ENCODE data around the gene PLSCR1.

DNA sequence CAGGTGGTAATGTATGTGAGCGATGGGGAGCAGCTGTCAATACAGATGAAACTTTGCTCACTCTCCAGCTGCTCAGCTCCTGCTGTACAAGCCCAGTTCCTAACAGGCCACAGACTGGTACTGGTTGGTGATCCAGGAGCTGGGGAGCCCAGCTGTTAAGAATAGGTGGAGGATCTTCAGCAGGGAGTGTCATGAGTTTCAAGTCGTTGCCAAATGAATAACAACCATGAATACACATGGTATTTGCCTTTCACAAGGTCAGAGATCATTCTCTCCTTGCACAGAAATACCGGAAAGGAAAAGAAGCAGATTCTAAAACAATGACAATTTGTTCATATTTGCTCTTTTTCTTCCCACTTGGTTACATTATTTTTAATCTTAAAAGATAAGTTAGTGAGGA, 5.1 kb downstream of the PLSCR1 start:
- TF ChIP-seq GATA2 (CRISPR knock-in tag; IDR thresholded peaks at IDR 0.05), result no peak
- TF ChIP-seq NCOA4 (IDR thresholded peaks at IDR 0.05; ENCODE audit: partially characterized antibody), result no peak
- TF ChIP-seq, protein P1, sequence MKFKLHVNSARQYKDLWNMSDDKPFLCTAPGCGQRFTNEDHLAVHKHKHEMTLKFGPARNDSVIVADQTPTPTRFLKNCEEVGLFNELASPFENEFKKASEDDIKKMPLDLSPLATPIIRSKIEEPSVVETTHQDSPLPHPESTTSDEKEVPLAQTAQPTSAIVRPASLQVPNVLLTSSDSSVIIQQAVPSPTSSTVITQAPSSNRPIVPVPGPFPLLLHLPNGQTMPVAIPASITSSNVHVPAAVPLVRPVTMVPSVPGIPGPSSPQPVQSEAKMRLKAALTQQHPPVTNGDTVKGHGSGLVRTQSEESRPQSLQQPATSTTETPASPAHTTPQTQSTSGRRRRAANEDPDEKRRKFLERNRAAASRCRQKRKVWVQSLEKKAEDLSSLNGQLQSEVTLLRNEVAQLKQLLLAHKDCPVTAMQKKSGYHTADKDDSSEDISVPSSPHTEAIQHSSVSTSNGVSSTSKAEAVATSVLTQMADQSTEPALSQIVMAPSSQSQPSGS (CRISPR knock-in tag; IDR thresholded peaks at IDR 0.05), result no peak
- no peak for TF ChIP-seq ZNF76 (CRISPR knock-in tag; IDR thresholded peaks at IDR 0.05; ENCODE audit: borderline replicate concordance)
- no peak for TF ChIP-seq L3MBTL2 (IDR thresholded peaks at IDR 0.05)
- no peak for TF ChIP-seq SP1 (CRISPR knock-in tag; IDR thresholded peaks at IDR 0.05)
- TF ChIP-seq POLR2A (conservative IDR thresholded peaks at IDR 0.05), result no peak
- TF ChIP-seq ZFPM2 (CRISPR knock-in tag; IDR thresholded peaks at IDR 0.05), result no peak
- TF ChIP-seq, protein P2, sequence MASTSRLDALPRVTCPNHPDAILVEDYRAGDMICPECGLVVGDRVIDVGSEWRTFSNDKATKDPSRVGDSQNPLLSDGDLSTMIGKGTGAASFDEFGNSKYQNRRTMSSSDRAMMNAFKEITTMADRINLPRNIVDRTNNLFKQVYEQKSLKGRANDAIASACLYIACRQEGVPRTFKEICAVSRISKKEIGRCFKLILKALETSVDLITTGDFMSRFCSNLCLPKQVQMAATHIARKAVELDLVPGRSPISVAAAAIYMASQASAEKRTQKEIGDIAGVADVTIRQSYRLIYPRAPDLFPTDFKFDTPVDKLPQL (IDR thresholded peaks at IDR 0.05; ENCODE audit: extremely low read depth, insufficient read length), result no peak
- TF ChIP-seq TAF1 (IDR thresholded peaks at IDR 0.05; ENCODE audit: control insufficient read depth, extremely low read depth, insufficient read depth, low read length, severe bottlenecking), result no peak
- TF ChIP-seq, protein P3, sequence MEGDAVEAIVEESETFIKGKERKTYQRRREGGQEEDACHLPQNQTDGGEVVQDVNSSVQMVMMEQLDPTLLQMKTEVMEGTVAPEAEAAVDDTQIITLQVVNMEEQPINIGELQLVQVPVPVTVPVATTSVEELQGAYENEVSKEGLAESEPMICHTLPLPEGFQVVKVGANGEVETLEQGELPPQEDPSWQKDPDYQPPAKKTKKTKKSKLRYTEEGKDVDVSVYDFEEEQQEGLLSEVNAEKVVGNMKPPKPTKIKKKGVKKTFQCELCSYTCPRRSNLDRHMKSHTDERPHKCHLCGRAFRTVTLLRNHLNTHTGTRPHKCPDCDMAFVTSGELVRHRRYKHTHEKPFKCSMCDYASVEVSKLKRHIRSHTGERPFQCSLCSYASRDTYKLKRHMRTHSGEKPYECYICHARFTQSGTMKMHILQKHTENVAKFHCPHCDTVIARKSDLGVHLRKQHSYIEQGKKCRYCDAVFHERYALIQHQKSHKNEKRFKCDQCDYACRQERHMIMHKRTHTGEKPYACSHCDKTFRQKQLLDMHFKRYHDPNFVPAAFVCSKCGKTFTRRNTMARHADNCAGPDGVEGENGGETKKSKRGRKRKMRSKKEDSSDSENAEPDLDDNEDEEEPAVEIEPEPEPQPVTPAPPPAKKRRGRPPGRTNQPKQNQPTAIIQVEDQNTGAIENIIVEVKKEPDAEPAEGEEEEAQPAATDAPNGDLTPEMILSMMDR (IDR thresholded peaks at IDR 0.05 in 2 of 3, conservative IDR thresholded peaks at IDR 0.05 in 1 of 3; ENCODE audit: insufficient read depth in 2 of 3, low read depth in 1 of 3, low read length in 3 of 3), result no peak
- TF ChIP-seq ZBTB1 (CRISPR knock-in tag; IDR thresholded peaks at IDR 0.05; ENCODE audit: borderline replicate concordance, low read depth), result no peak

All from K562 (cell line).